NCI-H526 treated with DMSO at 0.1 percent for 48 hours (cell line): ENCODE data around the gene CRYBG1.
A peak's percentile ranks its signal among the peaks of the same experiment; 100 is the strongest.
"Not testable (repeated sequence)": the region's sequence is repeated elsewhere in the genome, so short reads cannot be mapped to it uniquely, and the experiment has no call there.

Experiments
- DNase-seq: peaks from one replicate; lab custom pipeline; 2025; lab: John Stamatoyannopoulos, UW

Gene CRYBG1

DNA sequence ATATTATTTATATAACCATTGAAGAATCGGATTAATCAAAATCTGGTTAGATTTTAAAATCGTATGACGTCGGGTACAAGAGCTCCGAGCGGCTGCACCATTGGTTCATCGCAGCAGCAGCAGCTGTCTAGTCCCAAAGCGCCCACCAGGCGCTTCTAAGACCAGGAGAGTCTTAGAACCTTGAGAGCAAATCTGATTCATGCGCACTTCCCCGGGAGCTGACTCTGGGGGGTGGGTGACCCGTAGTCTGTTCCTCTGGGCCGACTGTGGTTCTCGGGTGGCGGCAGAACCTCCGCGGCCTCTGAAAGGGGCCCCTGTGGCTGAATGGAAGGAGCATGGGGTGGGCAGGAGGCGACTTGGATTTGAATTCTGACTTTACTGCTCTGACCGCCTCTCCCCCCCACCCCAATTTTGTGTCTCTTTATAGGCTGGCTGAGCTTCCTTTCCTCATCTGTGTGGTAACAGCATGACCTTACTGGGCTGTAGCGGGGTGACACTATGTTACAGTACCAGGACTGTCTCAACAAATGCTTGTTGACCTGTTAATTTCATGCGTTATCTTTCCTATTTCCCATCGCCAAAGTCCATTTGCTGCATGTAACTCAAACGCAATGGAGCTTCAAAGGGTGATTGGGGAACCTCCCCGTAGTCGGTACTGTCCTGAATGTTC lies 149.0 kb downstream of the CRYBG1 start:
- no peak for DNase-seq

DNA sequence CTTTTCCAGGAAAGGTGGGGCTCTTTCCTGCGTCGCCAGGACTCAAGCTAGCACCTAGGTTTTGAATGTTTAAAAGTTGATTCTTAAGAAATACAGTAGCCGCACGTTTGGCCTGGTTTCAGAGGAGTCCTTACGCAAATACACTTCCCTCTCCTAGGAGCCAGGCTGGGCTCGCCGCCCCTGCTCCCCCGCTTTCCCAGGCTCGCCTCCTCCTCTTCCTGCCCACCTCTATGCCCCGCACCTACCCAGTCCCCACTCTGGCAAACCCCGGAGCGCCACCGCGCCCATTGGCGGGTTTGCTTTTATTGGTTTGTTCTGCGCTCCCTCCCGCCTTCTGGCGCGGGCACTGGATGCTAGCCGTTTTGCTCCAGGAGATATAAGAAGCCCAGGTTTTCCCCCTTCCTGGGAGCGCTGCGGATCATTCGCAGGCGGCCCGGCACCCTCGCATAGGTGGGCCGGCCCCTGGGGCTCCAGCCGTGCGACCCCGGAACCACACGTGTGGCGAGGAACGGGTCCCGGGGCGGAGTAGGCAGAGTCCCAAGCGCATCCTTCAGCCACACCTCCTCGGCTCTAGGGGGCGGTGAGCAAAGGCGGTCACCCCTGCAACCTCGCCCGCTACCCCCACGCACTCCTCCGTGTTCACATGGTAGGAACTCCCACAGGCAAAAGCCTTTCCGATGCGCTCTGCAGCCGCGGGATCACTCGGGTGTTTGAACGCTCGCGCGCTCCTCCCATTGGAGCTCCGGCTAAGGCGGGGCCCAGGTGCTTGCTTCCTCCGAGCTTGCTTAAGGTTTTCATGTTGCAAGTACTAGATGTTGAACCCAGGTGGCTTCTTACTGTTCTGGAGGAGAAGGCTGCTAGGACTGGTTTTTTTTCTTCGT lies 149.8 kb downstream of the CRYBG1 start:
- peak; percentile 35 for DNase-seq

DNA sequence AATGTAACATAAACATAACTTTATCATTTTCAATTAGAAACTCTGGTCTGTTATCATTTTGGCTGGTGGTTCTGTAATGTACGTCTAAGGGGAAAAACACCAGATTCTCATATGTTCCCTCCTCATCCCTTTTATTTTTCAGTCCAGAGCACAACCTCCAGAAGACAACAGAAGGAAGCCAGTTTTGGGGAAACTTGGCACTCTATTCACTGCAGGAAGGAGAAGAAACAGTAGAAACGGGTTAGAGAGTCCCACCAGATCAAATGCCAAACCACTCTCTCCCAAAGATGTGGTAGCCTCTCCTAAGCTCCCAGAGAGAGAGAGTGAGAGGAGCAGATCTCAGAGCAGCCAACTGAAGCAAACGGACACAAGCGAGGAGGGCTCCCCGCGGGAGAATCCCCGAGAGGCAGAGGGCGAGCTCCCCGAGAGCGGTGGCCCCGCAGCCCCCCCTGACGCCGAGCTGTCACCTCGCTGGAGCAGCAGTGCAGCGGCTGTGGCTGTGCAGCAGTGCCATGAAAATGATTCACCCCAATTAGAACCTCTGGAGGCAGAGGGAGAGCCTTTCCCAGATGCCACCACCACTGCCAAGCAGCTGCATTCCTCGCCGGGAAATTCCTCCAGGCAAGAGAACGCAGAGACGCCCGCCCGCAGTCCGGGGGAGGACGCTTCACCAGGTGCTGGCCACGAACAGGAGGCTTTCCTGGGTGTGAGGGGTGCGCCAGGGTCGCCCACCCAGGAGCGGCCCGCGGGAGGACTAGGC lies 151.0 kb downstream of the CRYBG1 start:
- no peak for DNase-seq

DNA sequence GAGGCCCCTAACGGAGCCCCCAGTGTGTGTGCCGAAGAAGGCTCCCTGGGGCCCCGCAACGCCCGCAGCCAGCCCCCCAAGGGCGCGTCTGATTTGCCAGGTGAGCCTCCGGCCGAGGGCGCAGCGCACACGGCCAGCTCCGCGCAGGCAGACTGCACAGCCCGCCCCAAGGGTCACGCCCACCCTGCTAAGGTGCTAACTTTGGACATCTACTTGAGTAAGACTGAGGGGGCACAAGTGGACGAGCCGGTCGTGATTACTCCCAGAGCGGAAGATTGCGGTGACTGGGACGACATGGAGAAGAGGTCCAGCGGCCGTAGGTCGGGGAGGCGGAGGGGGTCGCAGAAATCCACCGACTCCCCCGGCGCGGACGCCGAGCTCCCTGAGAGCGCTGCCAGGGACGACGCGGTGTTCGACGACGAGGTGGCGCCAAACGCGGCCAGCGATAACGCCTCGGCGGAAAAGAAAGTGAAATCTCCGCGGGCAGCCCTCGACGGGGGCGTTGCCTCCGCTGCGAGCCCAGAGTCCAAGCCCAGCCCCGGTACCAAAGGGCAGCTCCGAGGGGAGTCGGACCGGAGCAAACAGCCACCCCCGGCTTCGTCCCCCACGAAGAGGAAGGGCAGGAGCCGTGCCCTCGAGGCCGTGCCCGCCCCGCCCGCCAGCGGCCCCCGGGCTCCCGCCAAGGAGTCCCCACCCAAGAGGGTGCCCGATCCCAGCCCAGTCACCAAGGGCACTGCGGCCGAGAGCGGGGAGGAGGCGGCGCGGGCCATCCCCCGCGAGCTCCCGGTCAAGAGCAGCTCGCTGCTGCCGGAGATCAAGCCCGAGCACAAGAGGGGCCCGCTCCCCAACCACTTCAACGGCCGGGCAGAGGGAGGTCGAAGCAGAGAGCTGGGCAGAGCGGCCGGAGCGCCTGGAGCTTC lies 151.8 kb downstream of the CRYBG1 start:
- DNase-seq = no peak

DNA sequence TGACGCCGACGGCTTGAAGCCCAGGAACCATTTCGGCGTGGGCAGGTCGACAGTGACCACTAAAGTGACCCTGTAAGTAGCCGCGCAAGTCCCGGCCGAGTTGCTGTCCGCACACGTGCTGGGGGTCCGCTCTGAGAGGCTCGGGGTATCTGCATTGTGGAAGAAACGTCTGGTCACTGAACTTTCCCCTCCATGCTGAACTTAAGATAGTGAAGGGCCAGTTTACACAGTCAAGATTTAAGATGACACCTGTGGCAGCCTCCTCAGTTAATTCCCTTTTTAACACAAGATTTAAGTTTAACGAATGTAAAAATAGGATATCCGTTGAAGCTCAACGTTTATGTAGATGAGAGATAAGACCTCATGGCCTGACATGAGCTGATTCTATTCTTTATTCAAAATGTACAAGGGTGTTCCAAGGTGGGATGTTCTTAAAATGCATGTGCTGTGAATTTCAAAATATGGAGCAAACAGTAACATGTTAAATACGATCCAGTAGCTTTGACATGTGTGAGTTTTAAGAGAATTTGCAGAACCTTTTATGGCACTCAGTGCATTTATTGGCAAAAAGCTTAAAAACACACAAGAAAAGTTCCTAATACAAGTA lies 152.6 kb downstream of the CRYBG1 start:
- no peak for DNase-seq

DNA sequence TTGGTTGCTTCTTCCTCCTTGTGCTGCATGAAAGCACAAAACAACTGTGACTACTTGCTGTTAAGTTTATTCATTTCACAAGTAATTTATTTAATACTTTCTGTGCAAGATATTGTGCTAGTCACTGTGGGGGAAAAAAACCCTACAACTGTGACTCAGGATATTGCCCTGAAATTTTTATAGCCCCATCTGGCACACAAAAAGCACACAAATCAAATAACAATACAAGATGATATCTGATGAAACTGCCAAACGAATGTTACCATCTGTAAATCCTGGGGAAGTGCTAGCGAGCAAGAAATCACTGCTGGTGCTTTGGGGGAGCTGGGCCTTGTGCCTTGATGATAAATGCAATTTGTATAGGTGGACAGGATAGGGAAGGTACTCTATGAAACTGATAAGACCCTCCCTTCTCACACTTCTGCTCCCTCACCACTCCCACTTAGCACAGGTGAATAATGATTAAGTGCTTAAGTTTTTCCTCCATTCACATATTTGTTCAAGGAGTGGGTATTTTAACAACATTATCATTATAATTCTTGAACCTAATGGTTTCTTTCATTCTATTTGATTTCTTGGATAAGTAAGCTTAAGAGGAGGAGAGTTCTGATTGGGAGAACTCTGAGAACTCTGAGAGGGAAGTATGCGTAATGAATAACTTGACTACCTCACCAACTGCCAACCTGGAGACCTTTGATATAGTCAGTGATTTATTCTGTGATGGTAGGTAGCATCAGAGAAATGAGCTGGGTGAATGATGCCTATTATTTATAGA lies 153.5 kb downstream of the CRYBG1 start:
- DNase-seq = no peak

DNA sequence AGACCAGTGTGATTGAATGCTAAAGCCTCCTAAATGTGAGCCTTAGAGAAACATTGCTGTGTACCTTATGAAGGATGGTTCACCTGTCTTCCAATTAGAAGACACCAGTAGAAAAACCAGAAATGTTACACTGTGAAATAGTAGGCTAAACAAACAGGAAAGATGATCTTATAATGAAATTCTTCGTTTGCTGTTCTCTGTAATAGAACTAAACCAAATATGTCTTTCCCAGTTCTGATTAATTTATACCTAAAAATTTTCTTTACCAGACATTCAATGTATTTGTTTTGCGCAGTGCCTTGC lies 154.0 kb downstream of the CRYBG1 start:
- no peak for DNase-seq

DNA sequence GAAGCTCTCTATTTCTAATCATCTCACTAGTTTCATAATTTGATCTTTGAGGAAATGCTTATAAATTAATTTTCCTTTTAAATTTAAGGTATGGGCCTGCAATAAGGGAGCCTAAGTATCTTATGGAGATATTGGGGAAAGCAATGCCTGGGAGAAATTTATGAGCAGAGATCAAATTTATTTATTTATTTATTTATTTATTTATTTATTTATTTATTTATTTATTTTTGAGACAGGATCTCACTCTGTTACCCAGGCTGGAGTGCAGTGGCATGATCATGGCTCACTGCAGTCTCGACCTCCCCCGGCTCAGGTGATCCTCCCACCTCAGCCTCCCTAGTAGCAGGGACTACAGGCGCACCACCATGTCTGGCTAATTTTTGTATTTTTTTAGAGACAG lies 155.1 kb downstream of the CRYBG1 start:
- not testable (repeated sequence) for DNase-seq

DNA sequence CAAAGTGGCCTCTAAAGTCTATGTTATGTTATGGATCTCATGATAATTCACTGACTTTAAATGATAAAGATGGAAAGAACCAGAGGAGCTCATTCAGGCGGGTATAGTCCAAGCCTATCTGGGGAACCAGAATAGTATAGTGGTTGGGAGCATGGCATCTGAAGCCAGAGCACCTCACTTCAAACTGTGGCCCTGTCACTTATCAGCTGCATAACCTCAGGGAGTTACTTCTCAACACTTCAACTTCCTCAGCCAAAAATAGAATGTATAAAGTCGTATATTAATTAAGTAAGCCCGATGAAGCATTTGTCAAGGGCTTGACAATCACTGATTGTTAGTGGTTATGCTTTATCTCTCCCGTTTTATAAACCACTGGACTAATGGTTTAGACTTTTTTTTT lies 156.1 kb downstream of the CRYBG1 start:
- no peak for DNase-seq

DNA sequence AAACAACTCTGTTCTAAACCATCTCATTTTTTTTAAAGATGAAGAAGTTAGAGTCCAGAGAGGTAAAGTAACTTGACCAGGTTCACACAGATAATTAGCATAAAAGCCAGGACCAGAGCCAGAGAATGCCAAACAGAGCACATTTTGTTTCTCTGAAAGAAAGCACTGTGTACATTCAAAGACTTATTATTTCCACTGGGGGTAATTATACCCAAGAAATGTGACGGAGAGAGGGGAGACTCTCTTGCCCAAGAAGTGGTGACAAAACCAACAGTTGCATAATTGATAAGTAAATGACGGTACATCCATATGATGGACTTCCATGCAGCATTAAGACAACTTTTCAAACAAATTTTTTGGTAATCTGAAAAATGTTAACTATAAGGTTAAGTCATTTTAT lies 157.2 kb downstream of the CRYBG1 start:
- no peak for DNase-seq

DNA sequence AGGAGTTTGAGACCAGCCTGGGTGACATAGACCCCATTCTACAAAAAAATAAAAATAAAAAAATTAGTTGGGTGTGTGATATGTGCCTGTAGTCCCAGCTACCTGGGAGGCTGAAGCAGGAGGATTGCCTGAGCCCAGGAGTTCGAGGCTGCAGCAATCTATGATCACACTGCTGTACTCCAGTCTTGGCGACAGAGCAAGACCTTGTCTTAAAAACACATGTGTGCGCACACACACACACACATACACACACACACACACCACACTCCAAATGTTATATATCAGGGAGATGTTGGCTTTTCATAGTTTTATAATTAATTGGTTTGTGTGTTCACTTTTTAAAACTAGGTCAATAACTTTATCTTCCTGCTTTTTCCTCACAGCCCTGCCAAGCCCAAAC lies 158.2 kb downstream of the CRYBG1 start:
- DNase-seq = no peak

DNA sequence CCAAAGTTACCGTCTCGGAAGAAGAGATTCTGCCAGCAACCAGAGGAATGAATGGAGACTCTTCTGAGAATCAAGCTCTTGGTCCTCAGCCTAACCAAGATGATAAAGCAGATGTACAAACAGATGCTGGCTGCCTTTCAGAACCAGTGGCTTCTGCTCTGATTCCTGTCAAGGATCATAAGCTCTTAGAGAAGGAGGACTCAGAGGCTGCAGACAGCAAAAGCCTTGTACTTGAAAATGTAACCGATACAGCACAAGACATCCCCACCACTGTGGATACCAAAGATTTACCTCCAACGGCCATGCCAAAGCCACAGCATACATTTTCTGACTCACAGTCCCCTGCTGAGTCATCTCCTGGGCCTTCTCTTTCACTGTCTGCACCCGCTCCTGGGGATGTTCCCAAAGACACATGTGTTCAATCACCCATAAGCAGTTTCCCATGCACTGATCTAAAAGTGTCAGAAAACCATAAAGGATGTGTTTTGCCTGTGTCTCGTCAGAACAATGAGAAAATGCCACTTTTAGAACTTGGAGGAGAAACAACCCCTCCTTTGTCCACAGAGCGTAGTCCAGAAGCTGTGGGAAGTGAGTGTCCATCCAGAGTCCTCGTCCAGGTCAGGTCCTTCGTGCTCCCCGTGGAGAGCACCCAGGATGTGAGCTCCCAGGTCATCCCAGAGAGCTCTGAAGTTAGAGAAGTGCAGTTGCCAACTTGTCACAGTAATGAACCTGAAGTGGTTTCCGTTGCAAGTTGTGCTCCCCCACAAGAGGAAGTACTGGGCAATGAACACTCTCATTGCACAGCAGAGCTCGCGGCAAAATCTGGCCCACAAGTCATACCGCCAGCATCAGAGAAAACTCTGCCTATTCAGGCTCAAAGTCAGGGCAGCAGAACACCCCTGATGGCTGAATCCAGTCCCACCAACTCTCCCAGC lies 159.2 kb downstream of the CRYBG1 start:
- no peak for DNase-seq

DNA sequence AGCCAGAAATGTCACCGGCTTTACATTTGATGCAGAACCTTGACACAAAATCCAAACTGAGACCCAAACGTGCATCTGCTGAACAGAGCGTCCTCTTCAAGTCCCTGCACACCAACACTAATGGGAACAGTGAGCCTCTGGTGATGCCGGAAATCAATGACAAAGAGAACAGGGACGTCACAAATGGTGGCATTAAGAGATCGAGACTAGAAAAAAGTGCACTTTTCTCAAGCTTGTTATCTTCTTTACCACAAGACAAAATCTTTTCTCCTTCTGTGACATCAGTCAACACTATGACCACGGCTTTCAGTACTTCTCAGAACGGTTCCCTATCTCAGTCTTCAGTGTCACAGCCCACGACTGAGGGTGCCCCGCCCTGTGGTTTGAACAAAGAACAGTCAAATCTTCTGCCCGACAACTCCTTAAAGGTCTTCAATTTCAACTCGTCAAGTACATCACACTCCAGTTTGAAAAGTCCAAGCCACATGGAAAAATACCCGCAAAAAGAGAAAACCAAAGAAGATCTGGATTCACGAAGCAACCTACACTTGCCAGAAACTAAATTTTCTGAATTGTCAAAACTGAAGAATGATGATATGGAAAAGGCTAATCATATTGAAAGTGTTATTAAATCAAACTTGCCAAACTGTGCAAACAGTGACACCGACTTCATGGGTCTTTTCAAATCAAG lies 160.3 kb downstream of the CRYBG1 start:
- no peak for DNase-seq

DNA sequence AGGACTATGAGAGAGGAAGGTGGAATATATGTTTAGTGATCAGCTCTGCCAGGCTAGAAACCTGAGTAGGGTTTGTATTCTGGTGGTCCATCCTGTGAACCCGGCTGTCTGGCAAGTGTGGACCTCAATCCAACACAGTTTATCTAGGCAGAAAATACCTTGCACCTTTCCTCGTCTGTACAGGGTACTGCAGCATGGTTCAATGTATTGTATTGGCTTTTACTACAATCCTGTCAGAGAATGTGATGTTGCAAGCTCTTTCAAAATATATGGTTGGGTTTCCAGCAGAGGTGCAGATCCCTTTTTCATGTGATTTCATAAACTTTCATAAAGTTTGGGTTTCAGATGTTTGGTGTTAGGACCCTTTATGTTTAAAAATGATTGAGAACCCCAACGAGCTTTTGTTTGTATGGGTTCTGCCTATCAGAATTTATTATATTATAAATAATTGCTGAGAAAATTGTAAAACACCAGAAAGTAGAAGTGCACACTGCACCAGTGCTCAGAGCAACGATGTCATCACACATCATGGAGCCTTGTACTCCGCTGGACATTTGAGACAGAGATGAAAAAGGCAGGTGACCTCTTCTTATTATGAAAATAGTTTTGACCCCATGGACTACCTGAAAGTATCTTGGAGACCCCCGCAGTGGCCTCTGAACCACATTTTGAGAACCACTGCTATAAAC lies 162.2 kb downstream of the CRYBG1 start:
- DNase-seq = no peak

DNA sequence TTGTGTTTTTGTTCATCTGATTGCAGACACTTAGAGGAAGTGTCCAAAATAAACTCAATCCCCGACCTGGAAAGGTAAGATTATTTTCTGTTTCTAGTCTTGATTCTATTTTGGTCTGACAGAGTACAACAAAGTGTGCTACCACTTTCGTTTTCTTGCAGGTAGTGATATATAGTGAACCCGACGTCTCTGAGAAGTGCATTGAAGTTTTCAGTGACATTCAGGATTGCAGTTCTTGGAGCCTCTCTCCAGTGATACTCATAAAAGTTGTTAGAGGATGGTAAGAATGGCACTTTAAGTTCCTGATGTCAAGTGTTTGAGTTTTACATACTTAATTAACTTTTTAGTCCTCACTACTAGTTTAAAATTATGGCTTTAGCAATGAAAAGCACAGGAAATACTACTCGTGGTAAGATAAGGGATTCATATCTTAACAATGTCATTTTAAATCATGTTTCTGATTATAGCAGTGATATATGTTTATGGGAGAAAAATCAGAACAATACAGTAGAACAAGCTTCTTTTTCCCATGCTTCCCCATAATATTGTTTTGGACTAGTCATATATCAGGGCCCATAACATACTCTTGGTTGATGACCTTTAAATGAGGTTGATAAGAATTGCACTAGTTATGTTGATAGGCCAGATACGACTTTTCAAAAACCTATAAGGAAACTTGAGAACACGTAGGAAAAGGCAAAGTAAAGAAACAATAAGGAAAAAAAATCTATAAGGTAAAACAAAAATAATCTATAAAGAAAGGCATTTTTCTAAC lies 164.8 kb downstream of the CRYBG1 start:
- DNase-seq = no peak

DNA sequence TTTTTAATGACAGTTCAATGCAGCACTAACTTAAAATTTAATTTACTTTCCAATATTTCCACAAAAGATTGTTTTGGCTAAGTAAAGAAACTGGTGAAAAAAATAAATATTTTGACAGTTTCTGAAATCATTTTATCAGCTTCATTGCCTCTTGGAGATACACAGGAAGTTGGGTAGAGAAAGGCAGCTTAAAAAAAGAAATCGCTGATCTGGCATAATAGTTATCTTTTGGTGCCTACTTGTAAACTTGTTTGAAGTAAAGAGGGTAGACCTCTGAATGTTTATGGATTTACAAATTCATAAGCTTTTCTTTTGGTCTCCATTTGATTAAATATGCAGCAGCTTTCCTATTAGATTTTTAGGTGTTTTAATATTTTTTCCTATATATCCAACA lies 165.4 kb downstream of the CRYBG1 start:
- DNase-seq = no peak

DNA sequence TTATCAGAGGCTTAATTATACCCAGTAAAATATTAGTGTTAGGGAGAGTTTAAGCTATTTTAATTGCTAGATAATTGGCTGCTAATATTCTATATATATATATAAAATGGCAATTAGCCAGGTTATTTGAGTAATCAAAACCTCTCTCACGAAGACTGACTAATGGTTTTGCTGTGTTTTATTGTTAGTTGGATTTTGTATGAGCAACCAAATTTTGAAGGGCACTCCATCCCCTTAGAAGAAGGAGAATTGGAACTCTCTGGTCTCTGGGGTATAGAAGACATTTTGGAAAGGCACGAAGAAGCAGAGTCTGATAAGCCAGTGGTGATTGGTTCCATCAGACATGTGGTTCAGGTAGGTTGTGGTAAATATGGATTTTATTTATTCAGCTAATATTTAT lies 166.6 kb downstream of the CRYBG1 start:
- no peak for DNase-seq

DNA sequence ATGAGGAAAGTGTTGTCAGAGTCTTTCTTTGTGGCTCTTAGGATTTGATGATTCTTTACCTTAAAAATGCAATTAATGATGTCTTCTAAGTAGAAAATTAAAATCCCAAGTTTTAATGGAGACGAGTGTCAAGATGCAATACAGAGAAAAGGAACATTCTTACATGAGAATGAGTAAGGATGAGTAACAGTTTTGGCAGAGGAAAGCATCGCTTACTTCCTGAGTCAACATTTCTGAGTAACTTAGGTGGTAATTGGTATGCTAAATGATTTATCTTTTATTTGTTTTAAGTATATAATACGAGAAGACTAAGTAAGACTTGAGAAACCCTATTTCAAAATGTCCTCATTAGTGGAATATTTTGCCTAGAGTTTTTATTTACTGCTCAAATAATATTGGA lies 167.5 kb downstream of the CRYBG1 start:
- no peak for DNase-seq
